Measurements from ENCODE around the gene UNC5A. TPM values are rescaled to one million over a fixed set of nuclear protein-coding genes. Genes with fewer than 3 reads are reported as not detected.

UNC5A gene
- total RNA-seq, result 8.3 TPM

- DNase-seq, result peak; percentile 37
These were observed at the start of gene UNC5A for GRCh38 chr5:176810081-176810597. UNC5A (plus strand) TSS chr5:176810559; CDS start chr5:176810751, 192 bp downstream.

GRCh38 chr5:176761755-176762154 lies 48.6 kb upstream of the UNC5A start:
- no peak for DNase-seq

- DNase-seq, result no peak
These were observed 47.9 kb upstream of the UNC5A start for GRCh38 chr5:176762489-176762888.

- DNase-seq, result no peak
These were observed 44.7 kb upstream of the UNC5A start for GRCh38 chr5:176765687-176766086.

GRCh38 chr5:176768174-176768970 lies 42.0 kb upstream of the UNC5A start:
- no peak for DNase-seq

- DNase-seq, result no peak
These were observed 40.4 kb upstream of the UNC5A start for GRCh38 chr5:176769911-176770310.

GRCh38 chr5:176770431-176770830 lies 39.9 kb upstream of the UNC5A start:
- DNase-seq, result no peak

- no peak for DNase-seq
These were observed 39.1 kb upstream of the UNC5A start for GRCh38 chr5:176771102-176771845.

GRCh38 chr5:176772271-176773210 lies 37.8 kb upstream of the UNC5A start:
- DNase-seq, result no peak

GRCh38 chr5:176773408-176774035 lies 36.8 kb upstream of the UNC5A start:
- no peak for DNase-seq

- DNase-seq, result no peak
These were observed 35.9 kb upstream of the UNC5A start for GRCh38 chr5:176774216-176775171.

GRCh38 chr5:176775409-176775808 lies 35.0 kb upstream of the UNC5A start:
- no peak for DNase-seq

- DNase-seq, result no peak
These were observed 34.1 kb upstream of the UNC5A start for GRCh38 chr5:176776141-176776865.

- no peak for DNase-seq
These were observed 33.4 kb upstream of the UNC5A start for GRCh38 chr5:176776916-176777315.

GRCh38 chr5:176778921-176779465 lies 31.4 kb upstream of the UNC5A start:
- DNase-seq, result no peak

GRCh38 chr5:176779537-176779936 lies 30.8 kb upstream of the UNC5A start:
- DNase-seq, result no peak

GRCh38 chr5:176780176-176781053 lies 29.9 kb upstream of the UNC5A start:
- DNase-seq, result no peak

GRCh38 chr5:176781054-176781375 lies 29.3 kb upstream of the UNC5A start:
- DNase-seq, result no peak
